HG03378 (cell line): ENCODE measurements around the gene HINT1.
"Not testable (repeated sequence)": the region's sequence is repeated elsewhere in the genome, so short reads cannot be mapped to it uniquely, and the experiment has no call there.

Experiments
- ATAC-seq: cut with Tn5 transposase; IDR thresholded peaks from one replicate; pipeline ENCODE4 v1.9.1; 2021; ENCODE audit warnings: mild to moderate bottlenecking, moderate library complexity; ENCODE audit not compliant: unreplicated experiment

The HINT1 gene

GRCh38 chr5:131171276-131171810 is 6.3 kb upstream of the HINT1 start:
- ATAC-seq, result no peak

- ATAC-seq, result peak; percentile 98
Observed at GRCh38 chr5:131170540-131171275, 5.7 kb upstream of the HINT1 start, which contains the start of gene LYRM7. TSS of gene LYRM7 (plus strand) at chr5:131170944. CDS start at chr5:131171021, 77 bp downstream.

- ATAC-seq, result no peak
Observed at GRCh38 chr5:131169810-131170539, 4.9 kb upstream of the HINT1 start.

GRCh38 chr5:131167615-131168014 is 2.6 kb upstream of the HINT1 start:
- no peak for ATAC-seq

GRCh38 chr5:131164191-131165118 is 601 bp downstream of the HINT1 start:
- peak; percentile 75 for ATAC-seq

GRCh38 chr5:131163276-131164119 is 1.6 kb downstream of the HINT1 start:
- no peak for ATAC-seq

GRCh38 chr5:131160134-131160533 is 4.9 kb downstream of the HINT1 start:
- ATAC-seq, result no peak

- no peak for ATAC-seq
Observed at GRCh38 chr5:131156957-131157356, 8.1 kb downstream of the HINT1 start.

- no peak for ATAC-seq
Observed at GRCh38 chr5:131156385-131156784, 8.7 kb downstream of the HINT1 start.

- ATAC-seq, result no peak
Observed at GRCh38 chr5:131151216-131151615, 13.8 kb downstream of the HINT1 start.

- no peak for ATAC-seq
Observed at GRCh38 chr5:131150408-131150807, 14.6 kb downstream of the HINT1 start.

GRCh38 chr5:131148835-131149234 is 16.2 kb downstream of the HINT1 start:
- no peak for ATAC-seq

GRCh38 chr5:131147258-131147657 is 17.8 kb downstream of the HINT1 start:
- no peak for ATAC-seq

- ATAC-seq, result no peak
Observed at GRCh38 chr5:131142970-131143617, 22.0 kb downstream of the HINT1 start.

- no peak for ATAC-seq
Observed at GRCh38 chr5:131139321-131139720, 25.7 kb downstream of the HINT1 start.

GRCh38 chr5:131138406-131138805 is 26.6 kb downstream of the HINT1 start:
- not testable (repeated sequence) for ATAC-seq

- ATAC-seq, result not testable (repeated sequence)
Observed at GRCh38 chr5:131133091-131133490, 32.0 kb downstream of the HINT1 start.

GRCh38 chr5:131129306-131129705 is 35.8 kb downstream of the HINT1 start:
- ATAC-seq, result no peak

- ATAC-seq, result not testable (repeated sequence)
Observed at GRCh38 chr5:131127244-131127643, 37.8 kb downstream of the HINT1 start.
